ENCODE results near the gene PTPRC.

PTPRC gene

DNA sequence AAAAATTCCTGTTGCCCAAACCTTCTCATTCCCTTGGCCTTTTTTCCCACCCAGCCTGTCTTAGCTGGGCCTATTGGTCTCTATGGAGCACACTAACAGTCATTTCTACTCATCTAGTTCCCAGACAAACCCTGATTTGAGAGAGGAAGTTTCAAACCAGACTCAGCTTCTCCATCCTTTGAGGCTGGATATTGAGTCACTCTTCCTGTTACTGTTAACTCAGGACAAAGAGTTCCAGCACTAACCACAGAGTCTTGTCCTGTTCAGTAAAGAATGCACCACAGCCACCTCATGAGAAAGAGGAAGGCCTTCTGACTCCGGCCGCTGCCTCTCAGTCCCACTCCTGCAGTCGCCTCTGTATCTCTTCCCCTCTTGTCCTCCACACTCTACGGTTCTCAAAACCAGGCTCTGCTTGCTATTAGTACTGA is 137.8 kb downstream of the PTPRC start (continued):
- TF ChIP-seq ZNF37A (tag by site-specific recombination; IDR thresholded peaks at IDR 0.05) (no peak), ZNF16 (tag by site-specific recombination; IDR thresholded peaks at IDR 0.05; ENCODE audit: low read depth) (no peak), ZNF391 (tag by site-specific recombination; IDR thresholded peaks at IDR 0.05; ENCODE audit: borderline replicate concordance, low read depth) (no peak), ZNF248 (tag by site-specific recombination; IDR thresholded peaks at IDR 0.05) (no peak), ZIC2 (tag by site-specific recombination; IDR thresholded peaks at IDR 0.05) (no peak), ZSCAN30 (tag by site-specific recombination; IDR thresholded peaks at IDR 0.05) (no peak), ZNF394 (tag by site-specific recombination; IDR thresholded peaks at IDR 0.05; ENCODE audit: borderline replicate concordance) (no peak)

DNA sequence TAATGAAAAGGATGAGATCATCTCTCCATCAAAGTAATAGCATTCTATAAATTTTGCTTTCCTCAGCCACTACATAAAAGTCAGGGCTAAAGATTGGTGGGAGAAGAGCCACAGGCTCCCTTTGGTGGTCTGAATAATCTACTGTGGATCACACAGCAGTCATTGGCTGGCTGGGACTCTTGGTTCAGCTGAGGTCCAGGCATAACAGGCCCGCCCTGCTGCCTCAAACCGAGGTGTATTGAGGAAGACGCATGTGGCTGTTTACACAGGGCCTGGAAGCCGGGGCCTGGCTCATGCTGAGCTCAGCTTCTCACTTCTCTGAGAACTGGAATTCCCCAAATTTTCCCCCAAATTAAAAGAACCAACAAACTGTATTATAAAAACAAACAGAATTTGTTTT is 139.2 kb downstream of the PTPRC start:
- Histone ChIP-seq H3K9me3 (ENCODE audit: control insufficient read depth, insufficient read depth, low read depth, low read length) (no peaks in the 10 kb centered on the region), H3K4me3 (ENCODE audit: low read depth, low read length) (no peak overlapping the region), H3K4me1 (ENCODE audit: control insufficient read depth, insufficient read depth, low read length) (no peaks in the 10 kb centered on the region), H3K36me3 (ENCODE audit: control insufficient read depth in 2 of 2, insufficient read depth in 1 of 2, low read length in 2 of 2) (no peaks in the 10 kb centered on the region), H3K27ac (ENCODE audit: extremely low read depth, low read depth, low read length) (no peak overlapping the region)
- POLR2A ChIA-PET = no interaction called here
- CTCF ChIA-PET = interaction anchor here (0.5 kb wide), 1 partner anchor 766 kb away, joined by 4 read pairs; no protein-coding TSS in a partner anchor
- 0 out of 2 replicates have a peak, but pooled peaks have one; percentile 12 for TF ChIP-seq ZNF654 (tag by site-specific recombination; IDR thresholded peaks at IDR 0.05; ENCODE audit: low read depth)
- no peak for TF ChIP-seq ZNF274 (IDR thresholded peaks at IDR 0.05; ENCODE audit: low read length)
- TF ChIP-seq ZNF274 (tag by site-specific recombination; IDR thresholded peaks at IDR 0.05; ENCODE audit: borderline replicate concordance) = no peak
- TF ChIP-seq ZXDB (tag by site-specific recombination; IDR thresholded peaks at IDR 0.05) = peak; percentile 36; the same call in 1 of the 2 replicates
- TF ChIP-seq ZNF394 (tag by site-specific recombination; IDR thresholded peaks at IDR 0.05; ENCODE audit: borderline replicate concordance) = no peak
- no peak for TF ChIP-seq ZNF707 (tag by site-specific recombination; IDR thresholded peaks at IDR 0.05)
- no peak for TF ChIP-seq ZSCAN30 (tag by site-specific recombination; IDR thresholded peaks at IDR 0.05)
- TF ChIP-seq ZNF10 (tag by site-specific recombination; IDR thresholded peaks at IDR 0.05) = no peak
- TF ChIP-seq ZNF596 (tag by site-specific recombination; IDR thresholded peaks at IDR 0.05) = no peak
- TF ChIP-seq ZNF555 (tag by site-specific recombination; conservative IDR thresholded peaks at IDR 0.05) = no peak
- TF ChIP-seq ZNF155 (tag by site-specific recombination; IDR thresholded peaks at IDR 0.05) = no peak
- no peak for TF ChIP-seq ZNF37A (tag by site-specific recombination; IDR thresholded peaks at IDR 0.05)
- TF ChIP-seq EGR2 (tag by site-specific recombination; IDR thresholded peaks at IDR 0.05; ENCODE audit: low read depth) = no peak
- TF ChIP-seq ZNF843 (tag by site-specific recombination; IDR thresholded peaks at IDR 0.05) = peak; percentile 65; the same call in 1 of the 2 replicates
- TF ChIP-seq ZNF560 (tag by site-specific recombination; IDR thresholded peaks at IDR 0.05; ENCODE audit: borderline replicate concordance) = no peak
- no peak for TF ChIP-seq ZSCAN16 (tag by site-specific recombination; IDR thresholded peaks at IDR 0.05)
- TF ChIP-seq ZBTB21 (tag by site-specific recombination; IDR thresholded peaks at IDR 0.05) = no peak
- TF ChIP-seq, protein P1, sequence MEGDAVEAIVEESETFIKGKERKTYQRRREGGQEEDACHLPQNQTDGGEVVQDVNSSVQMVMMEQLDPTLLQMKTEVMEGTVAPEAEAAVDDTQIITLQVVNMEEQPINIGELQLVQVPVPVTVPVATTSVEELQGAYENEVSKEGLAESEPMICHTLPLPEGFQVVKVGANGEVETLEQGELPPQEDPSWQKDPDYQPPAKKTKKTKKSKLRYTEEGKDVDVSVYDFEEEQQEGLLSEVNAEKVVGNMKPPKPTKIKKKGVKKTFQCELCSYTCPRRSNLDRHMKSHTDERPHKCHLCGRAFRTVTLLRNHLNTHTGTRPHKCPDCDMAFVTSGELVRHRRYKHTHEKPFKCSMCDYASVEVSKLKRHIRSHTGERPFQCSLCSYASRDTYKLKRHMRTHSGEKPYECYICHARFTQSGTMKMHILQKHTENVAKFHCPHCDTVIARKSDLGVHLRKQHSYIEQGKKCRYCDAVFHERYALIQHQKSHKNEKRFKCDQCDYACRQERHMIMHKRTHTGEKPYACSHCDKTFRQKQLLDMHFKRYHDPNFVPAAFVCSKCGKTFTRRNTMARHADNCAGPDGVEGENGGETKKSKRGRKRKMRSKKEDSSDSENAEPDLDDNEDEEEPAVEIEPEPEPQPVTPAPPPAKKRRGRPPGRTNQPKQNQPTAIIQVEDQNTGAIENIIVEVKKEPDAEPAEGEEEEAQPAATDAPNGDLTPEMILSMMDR (tag by site-specific recombination; IDR thresholded peaks at IDR 0.05) = no peak
- TF ChIP-seq ZNF510 (tag by site-specific recombination; IDR thresholded peaks at IDR 0.05; ENCODE audit: insufficient replicate concordance) = no peak
- TF ChIP-seq, protein P2, sequence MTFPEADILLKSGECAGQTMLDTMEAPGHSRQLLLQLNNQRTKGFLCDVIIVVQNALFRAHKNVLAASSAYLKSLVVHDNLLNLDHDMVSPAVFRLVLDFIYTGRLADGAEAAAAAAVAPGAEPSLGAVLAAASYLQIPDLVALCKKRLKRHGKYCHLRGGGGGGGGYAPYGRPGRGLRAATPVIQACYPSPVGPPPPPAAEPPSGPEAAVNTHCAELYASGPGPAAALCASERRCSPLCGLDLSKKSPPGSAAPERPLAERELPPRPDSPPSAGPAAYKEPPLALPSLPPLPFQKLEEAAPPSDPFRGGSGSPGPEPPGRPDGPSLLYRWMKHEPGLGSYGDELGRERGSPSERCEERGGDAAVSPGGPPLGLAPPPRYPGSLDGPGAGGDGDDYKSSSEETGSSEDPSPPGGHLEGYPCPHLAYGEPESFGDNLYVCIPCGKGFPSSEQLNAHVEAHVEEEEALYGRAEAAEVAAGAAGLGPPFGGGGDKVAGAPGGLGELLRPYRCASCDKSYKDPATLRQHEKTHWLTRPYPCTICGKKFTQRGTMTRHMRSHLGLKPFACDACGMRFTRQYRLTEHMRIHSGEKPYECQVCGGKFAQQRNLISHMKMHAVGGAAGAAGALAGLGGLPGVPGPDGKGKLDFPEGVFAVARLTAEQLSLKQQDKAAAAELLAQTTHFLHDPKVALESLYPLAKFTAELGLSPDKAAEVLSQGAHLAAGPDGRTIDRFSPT (tag by site-specific recombination; IDR thresholded peaks at IDR 0.05) = no peak
- TF ChIP-seq, protein P3, sequence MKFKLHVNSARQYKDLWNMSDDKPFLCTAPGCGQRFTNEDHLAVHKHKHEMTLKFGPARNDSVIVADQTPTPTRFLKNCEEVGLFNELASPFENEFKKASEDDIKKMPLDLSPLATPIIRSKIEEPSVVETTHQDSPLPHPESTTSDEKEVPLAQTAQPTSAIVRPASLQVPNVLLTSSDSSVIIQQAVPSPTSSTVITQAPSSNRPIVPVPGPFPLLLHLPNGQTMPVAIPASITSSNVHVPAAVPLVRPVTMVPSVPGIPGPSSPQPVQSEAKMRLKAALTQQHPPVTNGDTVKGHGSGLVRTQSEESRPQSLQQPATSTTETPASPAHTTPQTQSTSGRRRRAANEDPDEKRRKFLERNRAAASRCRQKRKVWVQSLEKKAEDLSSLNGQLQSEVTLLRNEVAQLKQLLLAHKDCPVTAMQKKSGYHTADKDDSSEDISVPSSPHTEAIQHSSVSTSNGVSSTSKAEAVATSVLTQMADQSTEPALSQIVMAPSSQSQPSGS (tag by site-specific recombination; IDR thresholded peaks at IDR 0.05; ENCODE audit: low read depth) = no peak
- no peak for TF ChIP-seq ZNF677 (tag by site-specific recombination; IDR thresholded peaks at IDR 0.05)
- TF ChIP-seq SETDB1 (IDR thresholded peaks at IDR 0.05; ENCODE audit: insufficient read length, low read length) = no peak
- TF ChIP-seq IKZF3 (tag by site-specific recombination; IDR thresholded peaks at IDR 0.05) = no peak
- no peak for TF ChIP-seq KLF8 (tag by site-specific recombination; IDR thresholded peaks at IDR 0.05)
- TF ChIP-seq MYNN (tag by site-specific recombination; IDR thresholded peaks at IDR 0.05; ENCODE audit: borderline replicate concordance) = peak; percentile 64
- no peak for TF ChIP-seq ZFP41 (tag by site-specific recombination; IDR thresholded peaks at IDR 0.05; ENCODE audit: borderline replicate concordance)
- TF ChIP-seq, protein P4, sequence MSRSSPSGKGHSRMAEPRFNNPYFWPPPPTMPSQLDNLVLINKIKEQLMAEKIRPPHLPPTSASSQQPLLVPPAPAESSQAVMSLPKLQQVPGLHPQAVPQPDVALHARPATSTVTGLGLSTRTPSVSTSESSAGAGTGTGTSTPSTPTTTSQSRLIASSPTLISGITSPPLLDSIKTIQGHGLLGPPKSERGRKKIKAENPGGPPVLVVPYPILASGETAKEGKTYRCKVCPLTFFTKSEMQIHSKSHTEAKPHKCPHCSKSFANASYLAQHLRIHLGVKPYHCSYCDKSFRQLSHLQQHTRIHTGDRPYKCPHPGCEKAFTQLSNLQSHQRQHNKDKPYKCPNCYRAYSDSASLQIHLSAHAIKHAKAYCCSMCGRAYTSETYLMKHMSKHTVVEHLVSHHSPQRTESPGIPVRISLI (tag by site-specific recombination; IDR thresholded peaks at IDR 0.05) = no peak
